Breast epithelium (tissue), 3 donors: ENCODE data around the gene HMCN2.

ENCODE experiments used
- POLR2A ChIP-seq: fragments of 450-650 bp; IDR thresholded peaks from one replicate; pipeline ENCODE4 v1.6.1; 2016; ENCODE audit warnings: antibody characterized with exemption, mild to moderate bottlenecking, moderate library complexity
- POLR2AphosphoS5 ChIP-seq, 3 donors: sonication (generic); formaldehyde crosslinking; IDR thresholded peaks; one replicate each; pipeline ENCODE4 v1.6.1; 2017; ENCODE audit warnings: antibody characterized with exemption in 3 of 3

DNA sequence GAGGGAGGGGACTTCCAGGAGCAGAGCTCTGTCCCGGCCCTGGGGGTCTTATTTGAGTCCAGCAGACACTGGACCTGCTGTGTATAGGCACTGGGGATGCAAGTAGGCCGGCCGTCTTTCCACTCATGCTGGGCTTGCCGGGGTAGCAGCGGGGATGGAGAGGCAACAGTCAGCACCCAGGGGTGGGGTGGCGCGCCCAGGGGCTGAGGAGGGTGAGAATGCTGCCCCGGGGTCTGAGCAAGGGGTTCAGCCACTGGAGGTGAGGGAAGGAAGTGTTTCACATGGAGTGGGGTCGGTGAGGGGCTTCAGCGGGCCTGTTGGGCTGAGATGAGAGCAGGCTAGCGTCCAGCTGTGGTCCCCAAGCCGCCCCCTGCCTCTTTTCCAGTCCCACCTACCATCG, 88.8 kb downstream of the HMCN2 start:
- TF ChIP-seq POLR2A, result no peak
- TF ChIP-seq POLR2AphosphoS5 (IDR thresholded peaks at IDR 0.05), result no peak
